ENCODE data around the gene DUSP7.

Gene DUSP7

GRCh38 chr3:52015438-52016228 lies 40.7 kb downstream of the DUSP7 start:
- no peak for DNase-seq (ENCODE audit: low spot score)
- no peak for TF ChIP-seq CTCF (IDR thresholded peaks at IDR 0.05)
- Histone ChIP-seq H3K27ac (no peak overlapping the region), H3K4me3 (no peak overlapping the region)

GRCh38 chr3:52014613-52015012 lies 41.8 kb downstream of the DUSP7 start:
- no peak for DNase-seq (ENCODE audit: low spot score)
- TF ChIP-seq CTCF (IDR thresholded peaks at IDR 0.05): no peak
- H3K27ac ChIP-seq: no peak overlapping the region
- H3K4me3 ChIP-seq: no peak overlapping the region

- H3K4me3 ChIP-seq: no peak overlapping the region
- no peak for TF ChIP-seq CTCF (IDR thresholded peaks at IDR 0.05)
- no peak for DNase-seq (ENCODE audit: low spot score)
- no peak overlapping the region for H3K27ac ChIP-seq
Observed at GRCh38 chr3:52013802-52014598, 42.4 kb downstream of the DUSP7 start.

GRCh38 chr3:52012699-52013098 lies 43.7 kb downstream of the DUSP7 start:
- no peak overlapping the region for H3K4me3 ChIP-seq
- no peak for TF ChIP-seq CTCF (IDR thresholded peaks at IDR 0.05)
- no peak overlapping the region for H3K27ac ChIP-seq
- no peak for DNase-seq (ENCODE audit: low spot score)

GRCh38 chr3:52010431-52010830 lies 45.9 kb downstream of the DUSP7 start:
- Histone ChIP-seq H3K27ac (no peak overlapping the region), H3K4me3 (no peak overlapping the region)
- DNase-seq (ENCODE audit: low spot score): no peak
- no peak for TF ChIP-seq CTCF (IDR thresholded peaks at IDR 0.05)

- no peak overlapping the region for H3K4me3 ChIP-seq
- DNase-seq (ENCODE audit: low spot score): no peak
- no peak overlapping the region for H3K27ac ChIP-seq
- no peak for TF ChIP-seq CTCF (IDR thresholded peaks at IDR 0.05)
Observed at GRCh38 chr3:52007291-52007690, 49.1 kb downstream of the DUSP7 start.

GRCh38 chr3:52006820-52007133 lies 49.6 kb downstream of the DUSP7 start:
- TF ChIP-seq CTCF (IDR thresholded peaks at IDR 0.05): no peak
- no peak overlapping the region for H3K27ac ChIP-seq
- H3K4me3 ChIP-seq: no peak overlapping the region
- DNase-seq (ENCODE audit: low spot score): no peak

Data from coronary artery (tissue), 2 donors.